AG04449 (cell line): Measurements from ENCODE around the gene CD164.

Source experiments
- CTCF ChIA-PET: fragments of 350-600 bp; formaldehyde crosslinking; extraction: SDS; loops from one replicate; lab custom pipeline; 2021; ENCODE audit warnings: antibody characterized with exemption; lab: Yijun Ruan, JAX
- POLR2A ChIA-PET: fragments of 400-600, 350-600 bp; formaldehyde crosslinking; extraction: SDS; loops from one replicate; lab custom pipeline; 2020; ENCODE audit warnings: antibody characterized with exemption, inconsistent platforms; lab: Yijun Ruan, JAX
- DNase-seq: peaks from one replicate; pipeline ENCODE4 v3.0.0-alpha.2; 2010; ENCODE audit warnings: low read depth, low spot score
- H3K4me3 ChIP-seq: 2 replicates; pipeline ENCODE4 v1.5.1; 2011; ENCODE audit warnings: low read depth, mild to moderate bottlenecking, control low read depth, low read length
- CTCF ChIP-seq: IDR thresholded peaks from one replicate; pipeline ENCODE4 v1.5.1; 2011; ENCODE audit warnings: mild to moderate bottlenecking, moderate library complexity, low read length, control low read depth, inconsistent platforms; ENCODE audit not compliant: insufficient read depth; ENCODE audit errors: missing control alignments

The CD164 gene

GRCh38 chr6:109343518-109343917, 38.7 kb downstream of the CD164 start:
- POLR2A ChIA-PET = no interaction called here
- no peak overlapping the region for H3K4me3 ChIP-seq
- CTCF ChIA-PET = no interaction called here
- DNase-seq = no peak
- no peak for TF ChIP-seq CTCF

GRCh38 chr6:109342911-109343310, 39.4 kb downstream of the CD164 start:
- DNase-seq = no peak
- ChIA-PET CTCF (no interaction called here), POLR2A (no interaction called here)
- H3K4me3 ChIP-seq = no peak overlapping the region
- TF ChIP-seq CTCF = no peak

- ChIA-PET POLR2A (no interaction called here), CTCF (no interaction called here)
- TF ChIP-seq CTCF = no peak
- no peak overlapping the region for H3K4me3 ChIP-seq
- DNase-seq = no peak
Measured at GRCh38 chr6:109342506-109342905, 39.8 kb downstream of the CD164 start.

GRCh38 chr6:109340811-109341210, 41.5 kb downstream of the CD164 start:
- H3K4me3 ChIP-seq = no peak overlapping the region
- no peak for TF ChIP-seq CTCF
- DNase-seq = no peak
- CTCF ChIA-PET = no interaction called here
- POLR2A ChIA-PET = no interaction called here

GRCh38 chr6:109339906-109340678, 42.2 kb downstream of the CD164 start:
- ChIA-PET CTCF (no interaction called here), POLR2A (interaction anchor here (0.5 kb wide), 1 partner anchor 142 kb away, joined by 3 read pairs; no protein-coding TSS in a partner anchor)
- no peak for DNase-seq

More at GRCh38 chr6:109339906-109340678, 42.2 kb downstream of the CD164 start:
- H3K4me3 ChIP-seq = no peak overlapping the region
- no peak for TF ChIP-seq CTCF
